HepG2 (cell line): Measurements from ENCODE around the gene INHBB. TPM values are rescaled to one million over a fixed set of nuclear protein-coding genes. Genes with fewer than 3 reads are reported as not detected.

Source experiments
- ATM ChIP-seq: fragments of 450-650 bp; IDR thresholded peaks from 2 replicates; pipeline ENCODE4 v1.7.1; 2017; ENCODE audit warnings: mild to moderate bottlenecking, borderline replicate concordance
- GTF3A ChIP-seq: sonication (generic); formaldehyde crosslinking; conservative IDR thresholded peaks from 2 replicates; pipeline ENCODE4 v1.4.0; 2020; ENCODE audit warnings: mild to moderate bottlenecking, missing genetic modification reagents
- JUNB ChIP-seq: sonication (generic); formaldehyde crosslinking; IDR thresholded peaks from 2 replicates; pipeline ENCODE4 v1.8.0; 2022; ENCODE audit warnings: missing genetic modification reagents, mild to moderate bottlenecking, borderline replicate concordance
- MAZ ChIP-seq, 2 experiments: sonication (generic) in 1 of 2; formaldehyde crosslinking in 1 of 2; IDR thresholded peaks; 2 replicates each; pipeline versions ENCODE4 v1.5.0 to v1.6.1; 2012 to 2020; ENCODE audit warnings: low read depth in 2 of 2, mild to moderate bottlenecking in 2 of 2, borderline replicate concordance in 1 of 2, improper control_type of control experiment in 1 of 2, low read length in 1 of 2, missing genetic modification reagents in 1 of 2, moderate library complexity in 1 of 2
- MTA1 ChIP-seq: sonication (generic); formaldehyde crosslinking; IDR thresholded peaks from 2 replicates; pipeline ENCODE4 v1.4.0; 2020; ENCODE audit warnings: missing genetic modification reagents, mild to moderate bottlenecking, borderline replicate concordance
- MTA3 ChIP-seq: sonication (generic); formaldehyde crosslinking; IDR thresholded peaks from 2 replicates; pipeline ENCODE4 v1.4.0; 2020; ENCODE audit warnings: missing genetic modification reagents
- PTBP1 ChIP-seq: fragments of 200-400 bp; formaldehyde crosslinking; IDR thresholded peaks from 2 replicates; pipeline ENCODE4 v1.6.1; 2018; ENCODE audit warnings: low read length, low read depth; ENCODE audit not compliant: poor library complexity, severe bottlenecking
- REL ChIP-seq: sonication (generic); formaldehyde crosslinking; conservative IDR thresholded peaks from 2 replicates; pipeline ENCODE4 v1.8.0; 2022; ENCODE audit warnings: mild to moderate bottlenecking, missing genetic modification reagents, moderate library complexity
- SMAD1 ChIP-seq: sonication (generic); formaldehyde crosslinking; IDR thresholded peaks from 2 replicates; pipeline ENCODE4 v1.4.0; 2020; ENCODE audit warnings: missing genetic modification reagents, low read depth, mild to moderate bottlenecking, borderline replicate concordance
- TEAD3 ChIP-seq: optimal IDR thresholded peaks from 2 replicates; pipeline ENCODE3; 2016; ENCODE audit warnings: borderline replicate concordance
- TGIF2 ChIP-seq: IDR thresholded peaks from 2 replicates; pipeline ENCODE4 v1.6.1; 2016; ENCODE audit warnings: control low read depth, missing compliant biosample characterization
- WIZ ChIP-seq: sonication (generic); formaldehyde crosslinking; IDR thresholded peaks from 2 replicates; pipeline ENCODE4 v1.5.1; 2020; ENCODE audit warnings: mild to moderate bottlenecking, missing genetic modification reagents
- ZEB1 ChIP-seq: IDR thresholded peaks from 2 replicates; pipeline ENCODE4 v1.6.1; 2012; ENCODE audit warnings: mild to moderate bottlenecking, low read depth, inconsistent platforms; ENCODE audit not compliant: insufficient replicate concordance
- ZFP36L2 ChIP-seq: sonication (generic); formaldehyde crosslinking; IDR thresholded peaks from 2 replicates; pipeline ENCODE4 v1.4.0; 2020; ENCODE audit warnings: missing genetic modification reagents
- ZMYM4 ChIP-seq: sonication (generic); formaldehyde crosslinking; IDR thresholded peaks from 2 replicates; pipeline ENCODE4 v1.8.1; 2023; ENCODE audit warnings: mild to moderate bottlenecking, missing genetic modification reagents
- ZNF12 ChIP-seq: sonication (generic); formaldehyde crosslinking; IDR thresholded peaks from 2 replicates; pipeline ENCODE4 v1.5.0; 2020; ENCODE audit warnings: missing genetic modification reagents
- ZNF138 ChIP-seq: sonication (generic); formaldehyde crosslinking; IDR thresholded peaks from 2 replicates; pipeline ENCODE4 v1.5.0; 2020; ENCODE audit warnings: mild to moderate bottlenecking, low read depth, missing genetic modification reagents
- ZNF205 ChIP-seq: IDR thresholded peaks from 2 replicates; pipeline ENCODE4 v1.6.1; 2018; ENCODE audit warnings: missing biosample characterization, missing genetic modification reagents
- ZNF282 ChIP-seq: fragments of 450-650 bp; IDR thresholded peaks from 2 replicates; pipeline ENCODE4 v1.6.1; 2018; ENCODE audit not compliant: partially characterized antibody
- polyA plus RNA-seq, 8 experiments: library from polyadenylated mRNA; depleted of rRNA in 3 of 8; stranded (reverse) in 7 of 8; unstranded in 1 of 8; fragments of >200 nt; fragmentation: Illumina TruSeq in 4 of 8; extraction: Trizol in 4 of 8; gene quantifications; 2 replicates each; pipeline versions ENCODE4 v1.2.1 to v1.2.3, GENCODE V29; 2011 to 2016; ENCODE audit warnings: low read depth in 4 of 8, missing spikeins in 1 of 8, mixed read lengths in 1 of 8; ENCODE audit not compliant: insufficient read depth in 1 of 8
- total RNA-seq, 5 experiments: library from RNA; depleted of rRNA; stranded (reverse); fragments of >200 nt; fragmentation: Illumina TruSeq; extraction: Trizol; gene quantifications; 2 replicates each; pipeline ENCODE4 v1.2.3, GENCODE V29; 2016; ENCODE audit warnings: low read depth in 1 of 5
- TF ChIP-seq, protein P1 (sequence below): IDR thresholded peaks from 2 replicates; pipeline ENCODE4 v1.6.1; 2012; ENCODE audit warnings: inconsistent platforms
- TF ChIP-seq, protein P2 (sequence below): IDR thresholded peaks from 2 replicates; pipeline ENCODE4 v1.6.1; 2016; ENCODE audit warnings: control low read depth
- TF ChIP-seq, protein P3 (sequence below): sonication (generic); formaldehyde crosslinking; IDR thresholded peaks from 2 replicates; pipeline ENCODE4 v1.4.0; 2020; ENCODE audit warnings: missing genetic modification reagents
- TF ChIP-seq, protein P4 (sequence below): sonication (generic); formaldehyde crosslinking; IDR thresholded peaks from 2 replicates; pipeline ENCODE4 v1.4.0; 2020; ENCODE audit warnings: missing genetic modification reagents, borderline replicate concordance

Gene INHBB
- total and polyA plus RNA-seq, 2 of the 13 experiments (the other 11 are each of a cell fraction or from before 2014, with no cell fraction given) = 0.20 to 1.7 TPM

DNA sequence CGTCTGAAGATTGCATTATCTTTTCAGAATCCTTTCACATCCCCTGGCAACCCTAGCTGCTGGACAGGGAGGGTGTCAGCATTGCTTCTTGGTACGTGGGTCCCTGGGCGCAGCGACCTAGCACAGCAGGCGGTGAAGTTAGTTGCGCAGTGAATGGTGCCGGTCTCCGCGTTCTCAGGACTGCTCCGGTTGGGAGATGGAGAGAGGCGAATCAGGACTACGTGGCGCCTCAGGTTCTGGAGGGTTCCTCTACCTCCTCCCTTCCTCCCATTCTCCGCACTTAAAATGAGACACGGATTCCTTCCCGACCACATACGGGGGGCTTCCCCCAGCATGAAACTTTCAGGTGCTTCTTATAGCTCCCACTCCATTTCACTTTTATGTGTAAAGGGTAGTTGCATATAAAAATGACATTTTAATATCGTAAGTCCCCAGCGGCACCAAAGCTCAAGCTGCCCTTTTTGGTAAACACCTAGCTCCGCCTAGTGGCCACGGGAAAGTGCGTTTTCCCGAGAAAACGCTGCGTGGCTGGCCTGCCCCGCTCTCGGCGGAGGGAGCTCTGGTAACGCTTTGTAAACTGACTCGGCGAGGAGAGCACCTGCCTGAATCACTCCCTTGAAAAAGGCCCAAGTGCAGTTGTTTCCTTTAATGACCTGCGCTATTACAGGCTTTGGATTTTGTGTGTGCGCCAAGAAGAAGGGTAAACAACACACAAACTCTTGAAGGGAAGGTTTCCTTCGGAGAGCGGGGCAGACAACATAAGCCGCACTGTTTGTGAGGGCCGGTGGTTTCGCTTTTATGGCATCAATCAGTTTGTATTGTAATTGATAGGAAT lies 32.9 kb upstream of the INHBB start (continued):
- TF ChIP-seq MAZ (IDR thresholded peaks at IDR 0.05; ENCODE audit: borderline replicate concordance, low read depth, low read length) = no peak
- peak; percentile 36; the same call in 1 of the 2 replicates for TF ChIP-seq MAZ (CRISPR knock-in tag; IDR thresholded peaks at IDR 0.05; ENCODE audit: low read depth)
- TF ChIP-seq, protein P1, sequence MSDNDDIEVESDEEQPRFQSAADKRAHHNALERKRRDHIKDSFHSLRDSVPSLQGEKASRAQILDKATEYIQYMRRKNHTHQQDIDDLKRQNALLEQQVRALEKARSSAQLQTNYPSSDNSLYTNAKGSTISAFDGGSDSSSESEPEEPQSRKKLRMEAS = peak; percentile 31; the same call in 1 of the 2 replicates
- no peak for TF ChIP-seq ZFP36L2
- TF ChIP-seq TGIF2 = peak; percentile 46; the same call in 1 of the 2 replicates
- no peak for TF ChIP-seq ZNF282
- TF ChIP-seq GTF3A (CRISPR knock-in tag) = 0 out of 2 replicates have a peak, but pooled peaks have one; percentile 90
- no peak for TF ChIP-seq JUNB (CRISPR knock-in tag)
- no peak for TF ChIP-seq ATM
- TF ChIP-seq ZNF138 (CRISPR knock-in tag) = peak; percentile 33; the same call in 1 of the 2 replicates
- peak; percentile 29 for TF ChIP-seq ZEB1
- TF ChIP-seq REL (CRISPR knock-in tag) = no peak
- TF ChIP-seq MTA1 (CRISPR knock-in tag) = no peak; the same call in 1 of the 2 replicates
- TF ChIP-seq, protein P2, sequence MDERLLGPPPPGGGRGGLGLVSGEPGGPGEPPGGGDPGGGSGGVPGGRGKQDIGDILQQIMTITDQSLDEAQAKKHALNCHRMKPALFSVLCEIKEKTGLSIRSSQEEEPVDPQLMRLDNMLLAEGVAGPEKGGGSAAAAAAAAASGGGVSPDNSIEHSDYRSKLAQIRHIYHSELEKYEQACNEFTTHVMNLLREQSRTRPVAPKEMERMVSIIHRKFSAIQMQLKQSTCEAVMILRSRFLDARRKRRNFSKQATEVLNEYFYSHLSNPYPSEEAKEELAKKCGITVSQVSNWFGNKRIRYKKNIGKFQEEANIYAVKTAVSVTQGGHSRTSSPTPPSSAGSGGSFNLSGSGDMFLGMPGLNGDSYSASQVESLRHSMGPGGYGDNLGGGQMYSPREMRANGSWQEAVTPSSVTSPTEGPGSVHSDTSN (CRISPR knock-in tag) = no peak
- TF ChIP-seq ZNF205 (CRISPR knock-in tag) = peak; percentile 81
- TF ChIP-seq, protein P3, sequence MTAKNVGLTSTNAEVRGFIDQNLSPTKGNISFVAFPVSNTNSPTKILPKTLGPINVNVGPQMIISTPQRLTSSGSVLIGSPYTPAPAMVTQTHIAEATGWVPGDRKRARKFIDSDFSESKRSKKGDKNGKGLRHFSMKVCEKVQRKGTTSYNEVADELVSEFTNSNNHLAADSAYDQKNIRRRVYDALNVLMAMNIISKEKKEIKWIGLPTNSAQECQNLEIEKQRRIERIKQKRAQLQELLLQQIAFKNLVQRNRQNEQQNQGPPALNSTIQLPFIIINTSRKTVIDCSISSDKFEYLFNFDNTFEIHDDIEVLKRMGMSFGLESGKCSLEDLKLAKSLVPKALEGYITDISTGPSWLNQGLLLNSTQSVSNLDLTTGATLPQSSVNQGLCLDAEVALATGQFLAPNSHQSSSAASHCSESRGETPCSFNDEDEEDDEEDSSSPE (CRISPR knock-in tag) = peak; percentile 62
- no peak for TF ChIP-seq PTBP1
- no peak for TF ChIP-seq MTA3
- TF ChIP-seq ZMYM4 (CRISPR knock-in tag) = no peak
- TF ChIP-seq ZNF12 = peak; percentile 69; the same call in 1 of the 2 replicates
- TF ChIP-seq SMAD1 (CRISPR knock-in tag) = no peak
- TF ChIP-seq TEAD3 (CRISPR knock-in tag) = peak; percentile 51
- TF ChIP-seq, protein P4, sequence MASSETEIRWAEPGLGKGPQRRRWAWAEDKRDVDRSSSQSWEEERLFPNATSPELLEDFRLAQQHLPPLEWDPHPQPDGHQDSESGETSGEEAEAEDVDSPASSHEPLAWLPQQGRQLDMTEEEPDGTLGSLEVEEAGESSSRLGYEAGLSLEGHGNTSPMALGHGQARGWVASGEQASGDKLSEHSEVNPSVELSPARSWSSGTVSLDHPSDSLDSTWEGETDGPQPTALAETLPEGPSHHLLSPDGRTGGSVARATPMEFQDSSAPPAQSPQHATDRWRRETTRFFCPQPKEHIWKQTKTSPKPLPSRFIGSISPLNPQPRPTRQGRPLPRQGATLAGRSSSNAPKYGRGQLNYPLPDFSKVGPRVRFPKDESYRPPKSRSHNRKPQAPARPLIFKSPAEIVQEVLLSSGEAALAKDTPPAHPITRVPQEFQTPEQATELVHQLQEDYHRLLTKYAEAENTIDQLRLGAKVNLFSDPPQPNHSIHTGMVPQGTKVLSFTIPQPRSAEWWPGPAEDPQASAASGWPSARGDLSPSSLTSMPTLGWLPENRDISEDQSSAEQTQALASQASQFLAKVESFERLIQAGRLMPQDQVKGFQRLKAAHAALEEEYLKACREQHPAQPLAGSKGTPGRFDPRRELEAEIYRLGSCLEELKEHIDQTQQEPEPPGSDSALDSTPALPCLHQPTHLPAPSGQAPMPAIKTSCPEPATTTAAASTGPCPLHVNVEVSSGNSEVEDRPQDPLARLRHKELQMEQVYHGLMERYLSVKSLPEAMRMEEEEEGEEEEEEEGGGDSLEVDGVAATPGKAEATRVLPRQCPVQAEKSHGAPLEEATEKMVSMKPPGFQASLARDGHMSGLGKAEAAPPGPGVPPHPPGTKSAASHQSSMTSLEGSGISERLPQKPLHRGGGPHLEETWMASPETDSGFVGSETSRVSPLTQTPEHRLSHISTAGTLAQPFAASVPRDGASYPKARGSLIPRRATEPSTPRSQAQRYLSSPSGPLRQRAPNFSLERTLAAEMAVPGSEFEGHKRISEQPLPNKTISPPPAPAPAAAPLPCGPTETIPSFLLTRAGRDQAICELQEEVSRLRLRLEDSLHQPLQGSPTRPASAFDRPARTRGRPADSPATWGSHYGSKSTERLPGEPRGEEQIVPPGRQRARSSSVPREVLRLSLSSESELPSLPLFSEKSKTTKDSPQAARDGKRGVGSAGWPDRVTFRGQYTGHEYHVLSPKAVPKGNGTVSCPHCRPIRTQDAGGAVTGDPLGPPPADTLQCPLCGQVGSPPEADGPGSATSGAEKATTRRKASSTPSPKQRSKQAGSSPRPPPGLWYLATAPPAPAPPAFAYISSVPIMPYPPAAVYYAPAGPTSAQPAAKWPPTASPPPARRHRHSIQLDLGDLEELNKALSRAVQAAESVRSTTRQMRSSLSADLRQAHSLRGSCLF (CRISPR knock-in tag) = no peak
- TF ChIP-seq WIZ (CRISPR knock-in tag) = no peak
